ENCODE results near the gene MUC16. TPM values are rescaled to one million over a fixed set of nuclear protein-coding genes. Genes with fewer than 3 reads are reported as not detected.
"Not testable (repeated sequence)": the region's sequence is repeated elsewhere in the genome, so short reads cannot be mapped to it uniquely, and the experiment has no call there.

MUC16 gene
- total and polyA plus RNA-seq, 2 of the 4 experiments (the other 2 are of a cell fraction), result not detected

GRCh38 chr19:9053674-9054073, 43.5 kb upstream of the MUC16 start:
- H4K91ac ChIP-seq (ENCODE audit: insufficient read depth, low read depth, low read length); H2BK5ac ChIP-seq (ENCODE audit: low read depth, low read length, poor library complexity, severe bottlenecking); DNase-seq; H4K20me1 ChIP-seq (ENCODE audit: insufficient read depth, low read length); H3K9ac ChIP-seq (ENCODE audit: low read depth, low read length); H3K4me3 ChIP-seq (ENCODE audit: insufficient read depth, low read depth, low read length); H4K5ac ChIP-seq (ENCODE audit: low read depth, low read length); H2BK15ac ChIP-seq (ENCODE audit: low read depth, low read length); H4K8ac ChIP-seq (ENCODE audit: low read depth in 2 of 2, low read length in 2 of 2); BruUV-seq (replicated peaks); H2AK5ac ChIP-seq (ENCODE audit: low read depth, low read length); H3K27ac ChIP-seq (ENCODE audit: insufficient read depth, low read length); H2AK9ac ChIP-seq (replicated peaks; ENCODE audit: low read depth, low read length, poor library complexity); H3K27me3 ChIP-seq (ENCODE audit: control insufficient read depth, insufficient read depth, low read length); dilution Hi-C loops (cut with HindIII; ENCODE audit: low sequenced_read_pairs, unreplicated experiment); H3K4ac ChIP-seq (ENCODE audit: low read depth, low read length); H2BK120ac ChIP-seq (ENCODE audit: low read depth, low read length); H3K18ac ChIP-seq (ENCODE audit: low read depth, low read length); H3K4me2 ChIP-seq (ENCODE audit: low read depth, low read length); H3K79me1 ChIP-seq (ENCODE audit: low read depth in 1 of 2, low read length in 2 of 2); H2AFZ ChIP-seq (replicated peaks; ENCODE audit: low read length, poor library complexity); H3K14ac ChIP-seq (replicated peaks; ENCODE audit: low read depth, low read length); in situ Hi-C loops (cut with MboI; ENCODE audit: low sequenced_read_pairs); H3K56ac ChIP-seq (ENCODE audit: extremely low read depth, insufficient read depth, low read length); H3K36me3 ChIP-seq (ENCODE audit: control insufficient read depth, insufficient read depth, low read length); H2BK20ac ChIP-seq (ENCODE audit: low read depth, low read length); ATAC-seq (ENCODE audit: low read depth); H3K23ac ChIP-seq (ENCODE audit: low read depth, low read length); H3K9me1 ChIP-seq (ENCODE audit: insufficient read depth, low read length); intact Hi-C loops (cut with micrococcal nuclease); H3K4me1 ChIP-seq (ENCODE audit: control insufficient read depth, insufficient read depth, low read length); POLR2A ChIA-PET (ENCODE audit: unreplicated experiment); CTCF ChIA-PET: not testable (repeated sequence)
- WGBS, 2 experiments (ENCODE audit: extremely low coverage in 2 of 2, insufficient read length in 1 of 2), result no CpG with 5 or more reads among the region's 6 CpGs
- H3K9me3 ChIP-seq (ENCODE audit: control insufficient read depth, insufficient read depth, low read length), result peaks cover 13% of the 10 kb centered on the region
